Stimulated activated CD4-positive, alpha-beta T cell treated with anti-CD3 and anti-CD28 coated beads, Interleukin-2, amount 100 ng/mL, for 24 hours (primary cell): Measurements from ENCODE around the gene KIF26A.

Experiments
- DNase-seq, 2 donors: peaks; one replicate each; pipeline ENCODE4 v3.0.0-alpha.2; 2020

KIF26A gene

GRCh38 chr14:104133496-104133895 is 4.9 kb upstream of the KIF26A start:
- DNase-seq, result no peak

- DNase-seq, result no peak
Measured at GRCh38 chr14:104134061-104134965, 4.1 kb upstream of the KIF26A start.

GRCh38 chr14:104135121-104135903 is 3.1 kb upstream of the KIF26A start:
- peak in 1 of 2 donors; percentile 34 for DNase-seq

GRCh38 chr14:104135904-104136471 is 2.4 kb upstream of the KIF26A start:
- peak in 1 of 2 donors; percentile 34 for DNase-seq

- peak in 1 of 2 donors; percentile 18 for DNase-seq
Measured at GRCh38 chr14:104136472-104137296, 1.7 kb upstream of the KIF26A start.

GRCh38 chr14:104137297-104138097 is 890 bp upstream of the KIF26A start:
- peak; percentile 74 to 81 for DNase-seq

- DNase-seq, result no peak
Measured at GRCh38 chr14:104138718-104139459, 502 bp downstream of the KIF26A start.

- no peak for DNase-seq
Measured at GRCh38 chr14:104139460-104140212, 1.2 kb downstream of the KIF26A start.

GRCh38 chr14:104140213-104140462 is 1.8 kb downstream of the KIF26A start:
- no peak for DNase-seq

GRCh38 chr14:104140463-104141331 is 2.3 kb downstream of the KIF26A start:
- DNase-seq, result no peak

- DNase-seq, result no peak
Measured at GRCh38 chr14:104141621-104142091, 3.3 kb downstream of the KIF26A start.

GRCh38 chr14:104142136-104142945 is 4.0 kb downstream of the KIF26A start:
- no peak for DNase-seq

GRCh38 chr14:104142946-104143470 is 4.6 kb downstream of the KIF26A start:
- no peak for DNase-seq

GRCh38 chr14:104143521-104144452 is 5.4 kb downstream of the KIF26A start:
- no peak for DNase-seq

- DNase-seq, result no peak
Measured at GRCh38 chr14:104144453-104144790, 6.0 kb downstream of the KIF26A start.

GRCh38 chr14:104144911-104145825 is 6.8 kb downstream of the KIF26A start:
- no peak for DNase-seq
